ENCODE results near the gene CMTM1.

The CMTM1 gene

GRCh38 chr16:66551348-66551759 lies 14.9 kb upstream of the CMTM1 start:
- peak overlapping the region; percentile 86 for H3K4me2 ChIP-seq (ENCODE audit: low read depth, low read length)
- H2AFZ ChIP-seq (ENCODE audit: low read length), result peak overlapping the region; percentile 47
- H3K79me2 ChIP-seq (ENCODE audit: low read length), result peaks cover 40% of the 10 kb centered on the region
- H3K4me1 ChIP-seq (ENCODE audit: low read length), result peaks cover 55% of the 10 kb centered on the region
- no peaks in the 10 kb centered on the region for H3K36me3 ChIP-seq (replicated peaks; ENCODE audit: insufficient read depth, low read length)
- peak overlapping the region; percentile 74 for H3K9ac ChIP-seq (ENCODE audit: low read length)
- peak; percentile 43 for TF ChIP-seq CTCF (IDR thresholded peaks at IDR 0.05; ENCODE audit: low read length)
- no peak for TF ChIP-seq EZH2 (optimal IDR thresholded peaks at IDR 0.05; ENCODE audit: low read depth, low read length)
- no peak for TF ChIP-seq EZH2phosphoT487 (IDR thresholded peaks at IDR 0.05; ENCODE audit: low read length)
- H3K27me3 ChIP-seq (replicated peaks; ENCODE audit: insufficient read depth, low read length), result no peaks in the 10 kb centered on the region
- peak; percentile 74 for DNase-seq
- H3K9me3 ChIP-seq (replicated peaks; ENCODE audit: insufficient read depth, low read length), result no peaks in the 10 kb centered on the region
- no peaks in the 10 kb centered on the region for H3K9me2 ChIP-seq (replicated peaks; ENCODE audit: insufficient read depth, low read length)
- H3K4me3 ChIP-seq (ENCODE audit: low read length), result peak overlapping the region; percentile 83
- H3K27ac ChIP-seq (ENCODE audit: low read length), result peak overlapping the region; percentile 81
- H3F3A ChIP-seq (ENCODE audit: insufficient read depth, low read length), result peaks cover 36% of the 10 kb centered on the region
- H4K20me1 ChIP-seq (ENCODE audit: insufficient read depth, low read length), result no peaks in the 10 kb centered on the region

- peak overlapping the region; percentile 74 for H3K9ac ChIP-seq (ENCODE audit: low read length)
- peak overlapping the region; percentile 81 for H3K27ac ChIP-seq (ENCODE audit: low read length)
- no peak for TF ChIP-seq CTCF (IDR thresholded peaks at IDR 0.05; ENCODE audit: low read length)
- no peak for TF ChIP-seq EZH2phosphoT487 (IDR thresholded peaks at IDR 0.05; ENCODE audit: low read length)
- TF ChIP-seq EZH2 (optimal IDR thresholded peaks at IDR 0.05; ENCODE audit: low read depth, low read length), result no peak
- peak overlapping the region; percentile 51 for H2AFZ ChIP-seq (ENCODE audit: low read length)
- peaks cover 55% of the 10 kb centered on the region for H3K4me1 ChIP-seq (ENCODE audit: low read length)
- peaks cover 36% of the 10 kb centered on the region for H3F3A ChIP-seq (ENCODE audit: insufficient read depth, low read length)
- peak overlapping the region; percentile 83 for H3K4me3 ChIP-seq (ENCODE audit: low read length)
- peak; percentile 23 for DNase-seq
- no peaks in the 10 kb centered on the region for H3K9me2 ChIP-seq (replicated peaks; ENCODE audit: insufficient read depth, low read length)
- no peaks in the 10 kb centered on the region for H3K9me3 ChIP-seq (replicated peaks; ENCODE audit: insufficient read depth, low read length)
- H4K20me1 ChIP-seq (ENCODE audit: insufficient read depth, low read length), result no peaks in the 10 kb centered on the region
- H3K79me2 ChIP-seq (ENCODE audit: low read length), result peaks cover 44% of the 10 kb centered on the region
- peak overlapping the region; percentile 86 for H3K4me2 ChIP-seq (ENCODE audit: low read depth, low read length)
- no peaks in the 10 kb centered on the region for H3K27me3 ChIP-seq (replicated peaks; ENCODE audit: insufficient read depth, low read length)
- H3K36me3 ChIP-seq (replicated peaks; ENCODE audit: insufficient read depth, low read length), result no peaks in the 10 kb centered on the region
Observed at GRCh38 chr16:66551788-66552285, 14.4 kb upstream of the CMTM1 start.

- peaks cover 36% of the 10 kb centered on the region for H3F3A ChIP-seq (ENCODE audit: insufficient read depth, low read length)
- TF ChIP-seq EZH2phosphoT487 (IDR thresholded peaks at IDR 0.05; ENCODE audit: low read length), result no peak
- TF ChIP-seq CTCF (IDR thresholded peaks at IDR 0.05; ENCODE audit: low read length), result no peak
- TF ChIP-seq EZH2 (optimal IDR thresholded peaks at IDR 0.05; ENCODE audit: low read depth, low read length), result no peak
- H3K4me1 ChIP-seq (ENCODE audit: low read length), result peaks cover 55% of the 10 kb centered on the region
- peak within 1 kb of the TSS; percentile 81 for H3K27ac ChIP-seq (ENCODE audit: low read length)
- peak within 1 kb of the TSS; percentile 83 for H3K4me3 ChIP-seq (ENCODE audit: low read length)
- H3K4me2 ChIP-seq (ENCODE audit: low read depth, low read length), result peak within 1 kb of the TSS; percentile 86
- peaks cover 51% of the 10 kb centered on the region for H3K79me2 ChIP-seq (ENCODE audit: low read length)
- H3K27me3 ChIP-seq (replicated peaks; ENCODE audit: insufficient read depth, low read length), result no peaks in the 10 kb centered on the region
- peak within 1 kb of the TSS; percentile 51 for H2AFZ ChIP-seq (ENCODE audit: low read length)
- peak; percentile 93 for DNase-seq
- no peaks in the 10 kb centered on the region for H3K36me3 ChIP-seq (replicated peaks; ENCODE audit: insufficient read depth, low read length)
- H4K20me1 ChIP-seq (ENCODE audit: insufficient read depth, low read length), result 0 out of 2 replicates have a peak, but pooled peaks cover 3% of the 10 kb centered on the region
- no peaks in the 10 kb centered on the region for H3K9me2 ChIP-seq (replicated peaks; ENCODE audit: insufficient read depth, low read length)
- peak within 1 kb of the TSS; percentile 74 for H3K9ac ChIP-seq (ENCODE audit: low read length)
- H3K9me3 ChIP-seq (replicated peaks; ENCODE audit: insufficient read depth, low read length), result no peaks in the 10 kb centered on the region
Observed at GRCh38 chr16:66552286-66553177, 13.7 kb upstream of the CMTM1 start, which contains the start of gene CKLF. CKLF (plus strand) TSS chr16:66552576; CDS start chr16:66552716, 140 bp downstream.
